Stromal cell of bone marrow (primary cell): Measurements from ENCODE around the gene AWAT1.
"Not testable (repeated sequence)": the region's sequence is repeated elsewhere in the genome, so short reads cannot be mapped to it uniquely, and the experiment has no call there.

Experiments used
- DNase-seq: peaks from one replicate; pipeline ENCODE4 v3.0.0-alpha.2; 2012; ENCODE audit warnings: low read depth

Gene AWAT1

GRCh38 chrX:70262952-70263567 lies 28.6 kb downstream of the AWAT1 start:
- DNase-seq = no peak

- no peak for DNase-seq
These were observed 30.3 kb downstream of the AWAT1 start for GRCh38 chrX:70264784-70265183.

- no peak for DNase-seq
These were observed 33.6 kb downstream of the AWAT1 start, which contains the start of gene ARR3 for GRCh38 chrX:70268034-70268433. TSS of gene ARR3 (plus strand) at chrX:70268334. CDS start at chrX:70269386, 1,052 bp downstream.

- not testable (repeated sequence) for DNase-seq
These were observed 39.6 kb downstream of the AWAT1 start for GRCh38 chrX:70274029-70274428.

- DNase-seq = no peak
These were observed 44.6 kb downstream of the AWAT1 start for GRCh38 chrX:70279081-70279480.

GRCh38 chrX:70280573-70280972 lies 46.1 kb downstream of the AWAT1 start:
- DNase-seq = no peak

GRCh38 chrX:70281951-70282350 lies 47.5 kb downstream of the AWAT1 start, which contains the start of gene RAB41:
TSS of gene RAB41 (plus strand) at chrX:70282172. CDS start at chrX:70282218, 46 bp downstream.
- DNase-seq = no peak

GRCh38 chrX:70289168-70289792 lies 54.8 kb downstream of the AWAT1 start:
- no peak for DNase-seq
